GM11168 (cell line): ENCODE results near the gene POLR3B.
"Not testable (repeated sequence)": the region's sequence is repeated elsewhere in the genome, so short reads cannot be mapped to it uniquely, and the experiment has no call there.

Source experiments
- in situ Hi-C: fragments of 300-500 bp; cut with MboI; formaldehyde crosslinking; loops from one replicate; pipeline ENCODE4 v1.12.0; 2022; ENCODE audit warnings: low sequenced_read_pairs; ENCODE audit not compliant: unreplicated experiment

Gene POLR3B

DNA sequence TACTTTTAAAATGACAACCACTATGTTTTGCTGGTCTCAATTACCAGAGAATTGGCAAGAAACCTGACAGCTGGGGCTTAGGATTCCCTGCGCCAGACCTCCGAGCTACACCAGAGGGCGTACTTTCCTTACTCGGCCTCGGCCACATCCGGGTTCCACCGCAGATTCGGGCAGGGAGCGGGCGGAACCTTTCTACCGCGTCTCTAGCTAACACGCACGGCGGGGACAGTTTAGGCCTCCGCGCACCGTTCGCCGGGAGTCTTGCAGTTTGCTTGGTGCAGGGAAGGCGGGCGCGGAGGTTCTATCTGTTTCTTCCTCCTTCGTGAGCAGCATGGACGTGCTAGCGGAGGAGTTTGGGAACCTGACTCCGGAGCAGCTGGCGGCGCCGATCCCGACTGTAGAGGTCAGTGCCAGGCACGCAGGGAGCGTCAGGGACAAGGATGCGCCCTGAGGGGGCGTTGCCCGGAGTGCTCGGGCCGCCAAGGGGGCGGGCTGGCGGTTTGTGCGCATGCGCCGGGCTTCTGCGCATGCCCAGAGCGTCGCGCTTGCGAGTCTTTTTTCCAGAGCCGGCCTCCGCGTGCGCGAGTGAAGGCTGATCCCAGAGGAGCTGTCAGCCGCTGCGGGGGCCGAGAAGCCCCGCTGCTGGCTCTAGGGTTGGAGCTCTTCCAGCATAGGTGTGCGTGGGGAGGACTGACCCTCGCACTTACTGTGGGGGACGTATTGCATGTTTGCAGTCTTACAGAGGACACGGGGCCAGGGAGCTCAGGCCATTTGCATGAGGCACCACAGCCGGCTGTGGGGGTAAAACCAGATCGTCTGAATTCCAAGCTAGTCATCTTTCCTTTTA lies at the start of gene POLR3B:
Gene POLR3B, plus strand, starts transcription at position 200 of the 847 bp plus-strand sequence. Its CDS starts 132 bp downstream, at position 332.
- in situ Hi-C loops = no loop called here

DNA sequence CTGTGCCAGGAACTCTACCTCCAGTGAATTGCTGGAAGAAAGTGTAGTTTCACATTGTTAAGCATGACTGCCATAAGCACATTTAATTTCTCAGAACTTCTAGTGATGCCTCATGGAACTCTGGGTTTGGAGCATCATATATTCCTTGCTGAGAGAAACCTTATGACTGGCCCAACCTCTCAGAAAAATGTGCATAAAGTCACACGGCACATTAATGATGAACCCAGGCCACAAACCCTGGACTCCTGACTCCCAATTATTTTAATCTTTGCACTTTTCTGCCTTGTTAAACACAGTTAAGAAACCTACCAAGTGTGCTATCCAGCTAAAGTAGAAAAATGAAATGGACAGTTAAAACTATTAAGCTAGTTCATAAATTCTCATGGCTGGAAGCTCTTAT lies 49.4 kb upstream of the POLR3B start:
- in situ Hi-C loops = no loop called here

DNA sequence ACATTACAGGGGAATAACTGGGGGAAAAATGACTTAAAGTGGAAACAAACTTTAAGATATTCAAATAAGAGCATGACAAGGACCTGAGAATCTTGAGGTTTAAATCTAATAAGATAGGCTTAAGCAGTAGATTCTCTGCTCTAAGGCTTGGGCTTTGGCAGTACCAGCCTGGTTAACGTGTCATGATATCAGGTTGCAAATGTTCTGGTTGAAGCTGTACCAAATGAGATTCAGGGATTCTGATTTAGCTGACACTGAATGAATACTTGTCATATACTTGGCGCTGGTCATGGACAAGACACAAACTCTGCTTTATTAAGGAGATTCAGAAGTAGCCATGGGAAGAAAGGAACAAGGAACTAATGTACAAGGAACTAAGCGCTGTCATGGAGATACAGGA lies 48.9 kb upstream of the POLR3B start:
- in situ Hi-C loops = no loop called here

DNA sequence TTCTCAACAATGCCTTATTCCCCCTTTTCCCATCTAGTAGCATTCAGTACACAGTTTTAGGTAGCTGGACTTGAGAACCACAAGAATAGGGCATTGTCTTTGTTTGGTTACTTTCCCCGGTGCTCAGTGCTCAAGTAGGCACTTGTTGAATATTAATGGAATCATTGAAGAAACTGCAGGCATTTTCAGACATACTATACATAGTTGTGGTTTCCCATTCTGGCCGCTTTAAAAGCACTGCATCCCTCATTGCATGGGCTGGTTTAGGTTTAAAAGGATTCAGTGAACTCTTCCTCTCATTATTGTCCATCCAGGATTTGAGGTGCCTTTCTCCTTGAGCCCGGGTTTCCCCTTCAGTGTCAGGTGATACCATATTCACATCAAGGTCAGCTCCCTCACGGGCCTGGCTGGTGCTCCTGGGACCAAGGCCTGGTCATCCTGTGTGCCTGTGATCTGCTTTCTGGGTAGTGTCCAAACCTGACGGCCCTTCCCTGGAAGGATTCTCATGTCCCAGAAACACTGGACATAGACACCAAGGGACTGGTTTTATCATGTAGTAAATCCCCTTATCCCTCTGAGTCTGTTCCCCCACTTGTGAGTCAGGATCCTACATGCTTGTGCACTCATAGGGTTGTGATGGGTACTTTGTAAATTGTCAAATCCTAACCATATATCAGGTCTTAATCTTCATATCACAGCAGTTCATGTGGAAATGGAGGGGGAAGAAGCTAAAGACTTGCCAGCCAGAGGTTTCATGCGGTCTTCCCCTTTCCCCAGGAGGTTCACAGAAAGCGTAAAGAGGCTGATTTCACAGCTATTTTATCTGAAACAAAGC lies 47.7 kb upstream of the POLR3B start:
- in situ Hi-C loops = no loop called here

DNA sequence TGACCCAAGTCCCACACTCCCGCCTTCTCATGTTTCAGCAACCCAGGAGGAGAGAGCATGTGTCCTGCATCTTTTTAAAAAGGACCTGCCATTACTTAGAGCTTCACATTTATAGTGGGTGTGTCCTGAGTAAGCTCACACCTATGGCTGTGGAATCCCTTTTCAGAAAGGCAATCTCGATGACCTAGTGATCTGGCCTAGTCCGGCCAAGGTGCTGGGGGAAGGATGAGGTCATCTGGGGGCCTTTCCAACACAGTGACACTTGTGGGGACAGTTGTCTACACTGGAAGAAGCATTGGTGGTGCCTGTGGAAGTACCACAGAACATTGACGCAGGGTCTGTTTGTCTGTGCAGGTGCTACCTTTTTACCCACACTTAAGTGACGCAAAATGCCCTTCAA lies 46.9 kb upstream of the POLR3B start:
- in situ Hi-C loops = no loop called here

DNA sequence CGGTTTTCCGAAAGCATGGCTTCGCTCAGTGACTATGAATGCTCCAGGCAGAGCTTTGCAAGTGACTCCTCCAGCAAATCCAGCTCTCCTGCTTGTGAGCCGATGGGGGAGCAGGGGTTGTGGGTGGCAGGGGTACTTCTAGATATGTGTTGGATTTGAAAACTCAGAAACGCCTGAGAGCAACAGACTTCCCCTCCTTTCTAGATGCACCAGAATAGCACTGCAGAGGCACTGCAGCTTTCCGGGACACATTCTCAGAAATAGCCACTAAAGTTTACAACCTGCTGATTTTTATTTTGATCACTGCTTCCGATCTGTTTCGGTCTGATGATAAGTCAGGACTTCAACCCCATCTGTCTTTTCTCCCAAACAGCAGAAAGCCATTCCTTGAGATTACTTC lies 46.4 kb upstream of the POLR3B start:
- in situ Hi-C loops = no loop called here

DNA sequence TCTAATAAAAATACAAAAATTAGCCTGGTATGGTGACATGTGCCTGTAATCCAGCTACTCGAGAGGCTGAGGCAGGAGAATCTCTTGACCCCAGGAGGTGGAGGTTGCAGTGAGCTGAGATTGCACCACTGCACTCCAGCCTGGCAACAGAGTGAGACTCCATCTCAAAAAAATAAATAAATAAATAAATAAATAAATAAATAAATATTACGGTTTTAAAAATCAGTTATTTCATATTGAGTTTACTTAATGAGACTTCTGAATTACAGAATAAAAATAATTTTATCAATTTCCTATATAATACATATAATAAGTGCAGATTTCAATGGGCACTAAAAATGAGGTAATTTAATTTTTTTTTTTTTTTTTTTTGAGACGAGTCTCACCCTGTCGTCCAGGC lies 44.1 kb upstream of the POLR3B start:
- in situ Hi-C loops = not testable (repeated sequence)

DNA sequence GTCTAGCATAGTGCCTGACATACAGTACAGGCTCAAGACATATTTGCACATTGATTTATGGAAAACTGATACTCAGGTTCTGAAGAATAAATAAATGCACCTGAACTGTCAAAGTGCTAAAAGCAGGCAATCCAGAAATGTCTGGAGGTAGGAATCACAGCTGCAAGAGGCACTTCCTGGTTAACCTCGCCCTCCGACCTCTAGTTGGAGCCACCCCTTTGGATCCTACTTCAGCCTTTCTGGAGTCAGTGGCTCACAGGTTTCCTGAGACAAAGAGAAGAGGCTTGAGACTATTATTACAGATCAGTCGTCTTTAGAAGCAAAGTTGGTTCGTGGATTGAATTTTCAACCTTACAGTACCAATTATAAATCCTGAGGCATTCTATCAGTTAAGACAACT lies 42.0 kb upstream of the POLR3B start:
- in situ Hi-C loops = no loop called here

DNA sequence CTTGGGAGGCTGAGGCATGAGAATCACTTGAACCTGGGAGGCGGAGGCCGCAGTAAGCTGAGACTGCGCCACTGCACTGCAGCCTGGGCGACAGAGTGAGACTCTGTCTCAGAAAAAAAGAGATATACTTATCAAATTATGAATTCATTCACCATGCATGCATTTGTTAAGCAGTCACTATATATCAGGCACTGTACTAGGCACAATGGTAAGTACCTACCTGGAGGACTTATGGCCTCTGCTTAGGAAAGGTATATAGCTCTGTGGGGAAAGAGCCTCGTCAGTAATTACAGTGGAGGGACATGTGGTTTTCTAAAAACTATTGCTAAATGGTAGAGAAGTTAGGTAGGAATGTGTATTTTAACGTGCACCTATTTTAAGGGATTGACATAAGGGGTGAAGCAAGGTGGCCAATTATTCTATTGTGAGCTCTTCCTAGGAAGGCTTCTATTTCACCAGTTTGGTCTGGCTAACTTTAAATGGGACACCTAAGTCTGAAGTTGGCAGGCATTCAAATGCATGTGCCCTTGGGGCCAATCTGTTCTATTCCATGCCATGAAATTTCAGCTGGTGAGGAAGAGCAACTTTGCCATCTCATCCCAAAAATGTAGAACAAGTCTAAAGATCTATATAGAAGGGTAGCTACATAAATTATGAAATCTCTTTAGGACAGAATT lies 40.0 kb upstream of the POLR3B start:
- in situ Hi-C loops = no loop called here

DNA sequence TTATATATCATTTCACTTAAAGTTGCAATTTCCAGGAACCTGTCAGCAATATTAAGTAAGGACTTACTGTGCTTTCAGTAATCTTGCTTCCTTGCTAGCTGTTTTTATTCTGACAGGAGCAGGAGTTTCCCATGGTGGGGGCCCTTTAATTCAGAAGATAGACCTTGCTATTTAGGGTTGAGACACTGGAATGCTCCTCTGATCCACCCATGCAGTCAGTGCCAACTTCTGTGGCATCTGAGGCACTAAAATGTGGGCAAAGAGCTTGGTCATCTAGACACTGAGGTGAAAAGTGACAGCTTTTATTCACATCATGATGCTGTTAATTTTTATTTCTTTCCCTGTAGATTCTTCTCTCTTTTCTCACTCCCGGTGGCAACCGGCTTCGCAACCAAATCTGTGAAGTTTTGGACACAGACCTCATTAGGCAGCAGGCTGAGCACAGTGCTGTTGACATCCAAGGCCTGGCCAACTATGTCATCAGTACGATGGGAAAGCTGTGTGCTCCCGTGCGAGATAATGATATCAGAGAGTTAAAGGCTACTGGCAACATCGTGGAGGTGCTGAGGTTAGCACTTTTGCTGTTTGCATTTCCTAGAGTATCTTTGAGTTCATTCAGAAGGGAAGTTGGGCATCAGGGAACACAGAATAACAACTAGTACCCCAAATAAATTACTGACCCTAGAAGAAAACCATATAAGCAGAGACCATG lies 36.3 kb upstream of the POLR3B start:
- in situ Hi-C loops = no loop called here

DNA sequence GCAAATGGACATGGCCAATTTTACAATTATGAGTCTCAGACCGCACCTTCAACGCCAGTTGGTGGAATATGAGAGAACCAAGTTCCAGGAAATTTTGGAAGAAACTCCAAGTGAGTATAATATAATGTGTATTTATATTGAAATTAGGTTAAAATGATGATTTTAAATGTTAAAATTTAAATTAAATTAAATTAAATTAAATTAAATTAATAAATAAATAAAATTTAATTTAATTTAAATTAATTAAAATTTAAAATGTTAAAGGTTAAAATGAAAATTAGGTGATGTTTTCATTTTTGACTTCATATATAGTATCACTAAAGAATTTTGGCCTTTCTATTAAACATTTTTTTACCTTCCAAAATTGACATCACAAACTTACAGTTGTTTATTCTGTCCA lies 34.0 kb upstream of the POLR3B start:
- in situ Hi-C loops = no loop called here

DNA sequence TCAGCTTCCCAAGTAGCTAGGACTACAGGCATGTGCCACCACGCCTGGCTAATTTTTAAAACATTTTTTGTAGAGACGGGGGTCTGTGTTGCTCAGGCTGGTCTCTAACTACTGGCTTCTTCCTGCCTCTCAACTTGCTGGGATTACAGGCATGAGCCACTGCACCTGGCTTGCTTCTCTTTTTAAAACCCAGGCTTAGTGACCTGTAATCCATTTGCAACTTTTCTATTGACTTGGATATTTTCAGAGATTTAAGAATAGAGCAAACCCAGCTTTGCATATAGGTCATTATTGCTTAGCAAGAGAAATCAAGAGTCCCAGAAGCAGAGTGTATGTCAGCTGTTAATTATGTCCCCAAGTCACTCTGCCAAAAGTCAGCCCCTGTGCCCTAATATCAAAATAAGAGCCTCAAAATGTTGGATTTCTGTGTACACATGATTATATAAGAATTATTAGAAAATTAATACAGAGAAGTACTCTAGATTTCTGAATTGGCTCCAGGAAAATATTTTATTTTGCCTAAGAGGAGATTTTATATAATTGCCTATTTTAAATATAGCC lies 30.2 kb upstream of the POLR3B start:
- in situ Hi-C loops = no loop called here

DNA sequence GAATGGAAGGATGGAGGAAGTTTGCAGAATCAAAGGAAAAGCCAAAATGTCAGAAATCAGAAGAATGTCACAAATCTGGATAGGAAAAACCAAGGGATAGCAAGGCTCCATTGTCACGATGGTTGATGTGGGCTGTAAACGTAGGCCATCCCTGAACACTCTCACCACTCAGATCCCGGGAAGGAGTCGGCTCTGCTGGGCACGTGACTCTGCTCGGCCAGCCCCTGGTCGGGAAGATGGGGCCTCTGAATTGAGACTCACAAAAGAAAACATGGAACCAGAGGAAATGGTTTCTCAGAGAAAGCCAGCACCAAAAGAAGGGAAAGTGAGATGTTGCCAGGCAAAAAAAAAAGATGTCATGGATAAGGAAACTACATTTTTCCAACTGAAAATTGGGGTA lies 28.8 kb upstream of the POLR3B start:
- in situ Hi-C loops = no loop called here

DNA sequence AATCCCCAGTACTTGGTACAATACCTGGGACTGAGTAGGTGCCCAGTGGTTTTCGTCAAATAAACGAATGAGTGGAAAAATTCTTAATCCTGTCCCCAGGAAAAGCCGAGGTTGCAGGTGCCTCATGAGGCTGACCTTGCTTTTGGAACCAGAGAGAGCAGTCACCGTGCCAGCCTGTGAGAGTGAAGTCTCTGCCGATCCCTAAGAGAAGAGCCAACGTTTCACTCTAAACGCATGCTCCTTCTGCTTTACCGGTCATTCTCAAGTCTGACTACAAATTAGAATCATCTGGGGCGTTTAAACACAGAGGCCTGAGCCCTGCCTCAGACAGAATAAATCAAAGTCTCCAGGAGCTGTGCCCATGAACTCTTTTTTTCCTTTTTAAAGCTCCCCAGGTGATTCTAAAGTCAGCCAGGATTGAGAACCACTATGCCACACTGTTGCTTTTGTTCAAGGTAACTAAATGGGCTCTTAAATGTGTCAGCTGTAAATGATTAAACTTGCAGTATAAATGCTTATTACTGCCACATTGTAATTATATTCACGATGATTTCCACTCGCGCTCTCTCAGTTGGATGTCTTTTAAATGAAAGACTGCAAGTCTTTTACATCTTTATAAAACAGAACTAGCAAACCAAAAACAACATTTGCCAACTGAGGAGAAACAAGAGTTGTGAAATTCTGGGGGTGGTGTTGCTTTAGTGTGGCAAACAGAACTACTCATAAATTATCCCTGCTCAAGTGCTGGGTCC lies 28.1 kb upstream of the POLR3B start:
- in situ Hi-C loops = no loop called here

DNA sequence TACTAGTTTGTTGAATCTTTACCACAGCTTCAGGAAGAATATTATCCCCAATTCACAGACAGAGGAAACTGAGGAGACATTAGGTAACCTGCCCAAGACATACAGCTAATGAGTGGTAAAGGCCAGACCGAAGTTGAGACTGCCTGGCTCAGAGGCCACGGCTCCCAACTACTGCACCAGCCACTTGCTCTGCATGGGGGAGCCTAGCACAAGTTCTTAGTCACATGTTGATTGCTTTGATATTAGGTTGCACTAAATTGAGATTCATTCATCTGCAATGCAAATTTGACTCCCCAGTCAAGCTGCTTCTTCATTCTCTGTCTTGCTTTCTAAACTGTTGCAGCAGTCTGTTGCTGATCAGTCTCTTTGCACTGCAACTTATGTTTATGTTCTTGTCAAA lies 25.9 kb upstream of the POLR3B start:
- in situ Hi-C loops = no loop called here

DNA sequence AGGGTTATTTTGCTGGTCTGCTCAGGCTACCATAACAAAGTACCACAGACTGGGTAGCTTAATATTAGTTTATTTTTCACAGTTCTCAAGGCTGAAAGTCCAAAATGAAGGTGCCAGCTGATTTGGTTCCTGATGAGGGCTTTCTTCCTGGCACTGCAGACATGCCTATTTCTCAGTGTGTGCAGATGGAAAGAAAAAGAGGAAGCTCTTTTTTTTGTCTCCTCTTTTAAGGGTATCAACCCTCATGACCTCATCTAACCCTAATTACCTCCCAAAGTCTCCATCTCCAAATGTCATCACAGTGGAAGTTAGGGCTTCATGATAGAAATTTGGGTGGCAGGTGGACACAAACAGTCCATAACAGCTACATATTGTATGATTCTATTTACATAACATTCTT lies 25.0 kb upstream of the POLR3B start:
- in situ Hi-C loops = no loop called here

DNA sequence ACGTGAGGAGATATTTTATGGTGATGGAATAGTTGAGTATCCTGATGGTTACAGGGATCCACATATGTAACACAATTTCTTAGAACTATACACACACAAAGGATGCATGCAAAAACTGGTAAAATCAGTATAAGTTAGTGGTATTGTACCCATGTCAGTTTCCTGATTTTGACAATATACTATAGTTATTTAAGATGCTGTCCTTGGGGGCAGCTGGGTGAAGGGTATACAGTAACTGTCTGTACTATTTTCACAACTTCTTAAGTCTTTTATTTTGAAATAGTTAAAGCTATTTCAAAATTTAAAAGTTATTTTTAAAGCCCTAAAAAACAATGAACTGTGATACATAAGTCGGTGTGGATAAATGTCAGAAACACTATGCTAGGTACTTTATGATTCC lies 24.5 kb upstream of the POLR3B start:
- in situ Hi-C loops = no loop called here

DNA sequence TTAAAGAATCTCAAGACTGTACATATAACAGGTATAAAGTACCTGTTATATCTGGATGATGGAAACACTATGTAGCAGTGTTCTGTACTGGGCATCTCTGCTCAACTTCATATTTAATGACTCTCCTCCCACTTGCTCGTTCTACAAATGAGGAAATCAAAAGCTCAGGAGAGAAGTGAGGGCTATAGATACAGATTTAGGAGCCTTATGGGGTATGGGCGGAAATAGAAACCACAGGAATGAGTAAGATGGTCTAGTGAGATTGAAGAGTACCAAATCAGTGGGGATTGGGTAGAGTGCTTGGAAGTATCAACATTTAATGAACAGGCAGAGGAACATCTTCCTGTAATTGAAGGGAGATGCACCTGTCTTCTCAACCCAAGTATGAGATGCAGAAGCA lies 23.8 kb upstream of the POLR3B start:
- in situ Hi-C loops = no loop called here

DNA sequence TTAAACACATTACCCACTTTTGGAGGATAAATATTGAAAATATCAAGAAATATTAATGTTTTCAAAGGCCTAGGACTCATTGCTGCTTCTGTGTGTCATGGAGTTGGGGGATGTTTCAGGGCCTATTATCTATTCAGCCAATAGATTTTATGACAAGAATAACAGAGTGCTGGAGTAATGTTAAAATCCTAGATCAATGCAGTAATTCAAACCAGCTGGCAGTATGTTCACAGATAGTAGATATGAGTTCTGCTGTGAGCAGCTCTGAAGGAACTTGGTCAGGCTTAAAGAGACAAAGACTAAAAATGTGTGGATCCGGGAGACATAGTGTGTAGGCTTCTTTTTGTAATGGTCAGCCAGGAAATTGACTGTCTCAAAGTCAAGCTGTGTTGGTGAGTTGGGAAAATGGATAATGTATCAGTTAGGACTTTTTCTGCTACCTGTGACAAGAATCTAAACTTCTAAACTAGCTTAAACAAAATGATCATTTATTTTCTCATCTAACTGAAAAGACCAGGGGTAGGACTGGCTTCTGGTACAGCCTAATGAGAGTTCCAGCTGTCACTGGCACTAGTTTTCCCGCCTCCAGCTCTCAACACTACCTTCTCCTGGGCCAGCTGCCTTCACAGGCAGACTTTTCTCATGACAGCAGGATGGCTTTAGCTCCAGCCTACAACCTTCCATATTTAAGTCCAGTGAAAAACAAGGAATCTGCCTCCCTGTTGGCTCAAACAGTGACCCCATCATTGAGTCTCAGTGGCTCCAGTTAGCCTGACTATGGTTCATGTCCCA lies 16.3 kb upstream of the POLR3B start:
- in situ Hi-C loops = no loop called here
